GM12864 (cell line): ENCODE measurements around the gene ZNF827.
A peak's percentile ranks its signal among the peaks of the same experiment; 100 is the strongest.

Experiments used
- DNase-seq: peaks from one replicate; pipeline ENCODE4 v3.0.0-alpha.2; 2011; ENCODE audit warnings: low read depth
- H3K4me3 ChIP-seq: 2 replicates; pipeline ENCODE4 v1.5.1; 2011; ENCODE audit warnings: mild to moderate bottlenecking, low read depth, low read length, control low read depth
- TF ChIP-seq, protein P1 (sequence below): IDR thresholded peaks from 2 replicates; pipeline ENCODE4 v1.5.1; 2011; ENCODE audit warnings: low read depth, mild to moderate bottlenecking, moderate library complexity, low read length, control low read depth, inconsistent platforms; ENCODE audit errors: missing control alignments

The ZNF827 gene

DNA sequence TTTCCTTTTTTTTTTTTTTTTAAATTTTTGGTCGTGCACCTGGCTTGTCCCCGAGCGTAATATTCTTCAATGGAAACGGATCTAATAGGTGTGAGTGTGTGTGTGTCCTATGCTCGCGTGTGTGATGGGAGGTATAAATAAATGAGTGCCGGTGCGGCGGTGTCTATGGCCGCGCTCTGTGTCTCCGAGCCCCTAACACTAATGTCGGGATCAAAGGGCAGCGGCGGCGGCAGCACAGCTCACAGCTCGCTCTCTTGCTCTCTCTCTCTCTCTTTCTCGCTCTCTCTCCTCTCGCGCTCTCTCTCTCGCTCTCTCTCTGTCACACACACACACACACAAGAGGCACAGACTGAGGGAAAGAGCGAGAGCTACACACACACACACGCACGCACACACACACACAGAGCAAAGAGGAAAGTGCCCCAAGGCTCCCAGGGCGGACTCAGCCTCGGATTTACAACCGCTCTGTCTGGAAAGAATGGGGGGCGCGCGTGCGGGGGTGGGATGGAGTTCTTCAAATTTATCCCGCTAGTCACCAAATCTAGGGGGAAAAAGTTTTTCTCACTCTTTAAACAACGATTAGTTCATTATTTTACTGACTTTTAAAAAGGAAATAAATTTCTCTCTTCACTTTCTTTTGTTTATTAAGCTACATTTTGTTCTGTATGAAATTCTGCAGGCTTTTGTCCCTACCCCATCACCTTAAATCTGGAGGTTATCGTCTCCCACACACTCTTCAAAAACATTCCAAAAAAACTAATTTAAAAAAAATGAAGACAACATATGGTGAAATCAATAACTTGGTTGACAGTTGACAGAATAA, at the start of gene ZNF827:
Gene ZNF827, minus strand, starts transcription at position 206 of the 823 bp plus-strand sequence. CDS start 416 bp downstream, outside the sequence.
- TF ChIP-seq, protein P1, sequence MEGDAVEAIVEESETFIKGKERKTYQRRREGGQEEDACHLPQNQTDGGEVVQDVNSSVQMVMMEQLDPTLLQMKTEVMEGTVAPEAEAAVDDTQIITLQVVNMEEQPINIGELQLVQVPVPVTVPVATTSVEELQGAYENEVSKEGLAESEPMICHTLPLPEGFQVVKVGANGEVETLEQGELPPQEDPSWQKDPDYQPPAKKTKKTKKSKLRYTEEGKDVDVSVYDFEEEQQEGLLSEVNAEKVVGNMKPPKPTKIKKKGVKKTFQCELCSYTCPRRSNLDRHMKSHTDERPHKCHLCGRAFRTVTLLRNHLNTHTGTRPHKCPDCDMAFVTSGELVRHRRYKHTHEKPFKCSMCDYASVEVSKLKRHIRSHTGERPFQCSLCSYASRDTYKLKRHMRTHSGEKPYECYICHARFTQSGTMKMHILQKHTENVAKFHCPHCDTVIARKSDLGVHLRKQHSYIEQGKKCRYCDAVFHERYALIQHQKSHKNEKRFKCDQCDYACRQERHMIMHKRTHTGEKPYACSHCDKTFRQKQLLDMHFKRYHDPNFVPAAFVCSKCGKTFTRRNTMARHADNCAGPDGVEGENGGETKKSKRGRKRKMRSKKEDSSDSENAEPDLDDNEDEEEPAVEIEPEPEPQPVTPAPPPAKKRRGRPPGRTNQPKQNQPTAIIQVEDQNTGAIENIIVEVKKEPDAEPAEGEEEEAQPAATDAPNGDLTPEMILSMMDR = no peak
- DNase-seq = peak; percentile 62
- peak within 1 kb of the TSS; percentile 78 for H3K4me3 ChIP-seq

DNA sequence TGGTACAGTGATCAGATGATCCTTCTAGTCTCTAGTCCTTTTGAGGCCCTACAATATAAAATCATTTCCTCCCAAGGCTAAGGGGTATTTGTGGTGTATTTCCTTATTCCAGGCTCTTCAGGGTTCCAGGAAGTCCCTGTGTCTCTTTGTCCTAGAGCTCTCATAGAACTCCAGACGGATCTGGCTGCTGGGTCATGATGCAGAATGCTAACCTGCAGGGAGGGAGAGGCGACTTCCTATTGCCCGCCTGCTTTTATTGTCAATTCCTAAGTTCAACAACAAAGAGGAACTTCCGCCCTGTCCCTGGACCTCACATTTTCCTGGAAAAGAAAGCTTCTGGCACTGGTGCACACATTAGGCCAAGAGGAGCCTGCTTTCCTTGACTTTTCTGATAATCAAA, 45.9 kb upstream of the ZNF827 start:
- H3K4me3 ChIP-seq = no peak overlapping the region
- no peak for DNase-seq

DNA sequence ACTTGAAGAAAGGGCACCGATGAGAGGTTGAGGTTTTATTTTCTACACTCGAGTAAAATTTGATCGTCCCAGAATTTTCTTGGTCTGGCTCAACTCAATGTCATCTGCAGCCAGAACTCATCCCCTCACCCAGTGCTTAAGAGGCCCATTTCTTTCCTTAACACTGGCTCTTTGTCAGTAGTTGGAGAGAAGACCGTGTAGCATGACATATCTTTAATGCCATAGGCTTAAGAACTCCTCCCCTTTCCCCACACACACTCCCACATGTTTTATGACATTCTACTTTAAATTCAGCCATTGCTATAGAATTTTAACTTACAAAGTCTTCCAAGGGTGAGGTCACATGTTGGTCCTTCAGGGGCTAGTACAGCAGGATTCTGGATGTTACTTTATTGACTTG, 44.2 kb upstream of the ZNF827 start:
- TF ChIP-seq, protein P1 = no peak
- no peak for DNase-seq
- H3K4me3 ChIP-seq = no peak overlapping the region

More for the DNA sequence above, 45.9 kb upstream of the ZNF827 start:
- TF ChIP-seq, protein P1 = no peak

DNA sequence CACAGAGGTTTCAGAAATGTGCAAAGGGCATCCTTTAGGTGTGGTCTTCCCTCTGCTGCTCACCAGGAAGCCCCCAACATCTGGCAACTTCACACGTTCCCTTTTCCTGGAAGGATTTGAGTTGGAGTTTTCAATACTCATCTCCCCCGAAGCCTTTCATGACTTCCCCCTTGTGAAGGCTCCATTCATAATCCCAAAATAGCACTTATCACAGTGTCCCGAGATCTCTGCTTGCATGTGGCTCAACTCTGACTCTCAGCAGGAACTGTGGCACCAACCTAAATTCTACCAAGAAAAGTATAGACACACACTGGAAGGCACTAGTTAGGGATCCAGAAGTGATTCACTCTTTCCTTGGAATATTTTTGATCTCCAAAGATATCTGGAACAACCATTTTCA, 40.5 kb upstream of the ZNF827 start:
- TF ChIP-seq, protein P1 = no peak
- DNase-seq = no peak

GRCh38 chr4:145976680-145977079, 38.1 kb upstream of the ZNF827 start:
- TF ChIP-seq, protein P1 = no peak
- DNase-seq = no peak
- H3K4me3 ChIP-seq = no peak overlapping the region

More for the DNA sequence above, 40.5 kb upstream of the ZNF827 start:
- H3K4me3 ChIP-seq = no peak overlapping the region

DNA sequence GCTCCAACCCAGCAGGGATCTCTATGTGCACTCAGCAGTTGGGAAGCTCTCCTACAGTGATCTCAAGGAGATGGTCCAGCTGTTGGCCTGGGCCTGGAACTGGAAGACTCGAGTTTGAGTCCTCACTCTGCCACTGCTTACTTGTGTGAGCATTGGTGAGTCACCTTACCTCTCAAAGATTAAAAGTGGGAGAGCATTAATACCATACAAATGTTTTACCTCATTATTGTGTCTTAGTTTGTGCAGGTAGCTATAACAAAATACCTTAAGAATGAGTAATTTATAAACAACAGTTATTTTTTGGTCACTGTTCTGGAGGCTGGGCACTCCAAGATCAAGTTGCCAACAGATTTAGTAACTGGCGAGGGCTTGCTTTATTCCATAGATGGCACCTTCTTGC, 21.4 kb upstream of the ZNF827 start:
- no peak overlapping the region for H3K4me3 ChIP-seq
- DNase-seq = no peak
- TF ChIP-seq, protein P1 = no peak

- H3K4me3 ChIP-seq = no peak overlapping the region
- TF ChIP-seq, protein P1 = no peak
Measured at GRCh38 chr4:145957302-145957701, 18.7 kb upstream of the ZNF827 start.

More at GRCh38 chr4:145957302-145957701, 18.7 kb upstream of the ZNF827 start:
- no peak for DNase-seq
